Peyer's patch (tissue), 4 donors: ENCODE measurements around the gene PRSS53. TPM values are rescaled to one million over a fixed set of nuclear protein-coding genes. Genes with fewer than 3 reads are reported as not detected.
A peak's percentile ranks its signal among the peaks of the same experiment; 100 is the strongest.

Experiments used
- DNase-seq, 3 donors: peaks; one replicate each; pipeline ENCODE4 v3.0.0-alpha.2; 2017 to 2019
- H3K27ac ChIP-seq, 4 donors: fragments of 200-600 bp; sonication (generic); one replicate each; pipeline ENCODE4 v1.5.1; 2016 to 2019
- H3K27me3 ChIP-seq, 2 donors: fragments of 200-600 bp; sonication (generic); one replicate each; pipeline ENCODE4 v1.5.1; 2019
- H3K36me3 ChIP-seq, 3 donors: fragments of 200-600 bp; sonication (generic); one replicate each; pipeline ENCODE4 v1.5.1; 2016 to 2019
- H3K4me1 ChIP-seq, 4 donors: fragments of 200-600 bp; sonication (generic); one replicate each; pipeline ENCODE4 v1.5.1; 2016 to 2019
- H3K4me3 ChIP-seq, 4 donors: fragments of 200-600 bp; sonication (generic); 1 replicate in 3 of 4; 2 replicates in 1 of 4; pipeline ENCODE4 v1.5.1; 2016 to 2019; ENCODE audit warnings: mild to moderate bottlenecking in 1 of 4
- H3K9me3 ChIP-seq, 4 donors: fragments of 200-600 bp; sonication (generic); one replicate each; pipeline ENCODE4 v1.5.1; 2016 to 2019; ENCODE audit warnings: mild to moderate bottlenecking in 1 of 4
- CTCF ChIP-seq, 6 experiments: fragments of 450-650 bp in 4 of 6; fragments of 200-600 bp in 2 of 6; sonication (generic) in 1 of 6; IDR thresholded peaks; one replicate each; pipeline ENCODE4 v1.5.1; 2017 to 2019; ENCODE audit warnings: antibody characterized with exemption in 6 of 6, mild to moderate bottlenecking in 3 of 6, moderate library complexity in 1 of 6
- POLR2A ChIP-seq, 2 donors: fragments of 450-650 bp; IDR thresholded peaks; one replicate each; pipeline ENCODE4 v1.5.1; 2017; ENCODE audit warnings: antibody characterized with exemption in 2 of 2, mild to moderate bottlenecking in 2 of 2, moderate library complexity in 2 of 2
- total RNA-seq, 4 donors: library from RNA; depleted of rRNA; stranded (reverse); fragments of >200 nt; gene quantifications; one replicate each; pipeline ENCODE4 v1.1.0, GENCODE V29; 2016

The PRSS53 gene
- total RNA-seq, 4 donors from 2014 or later, result 6.8 to 18.4 (median 12.0) TPM

GRCh38 chr16:31134091-31134571 lies 45.4 kb upstream of the PRSS53 start:
- H3K27me3 ChIP-seq, result no peaks in the 10 kb centered on the region
- H3K4me1 ChIP-seq, result peaks cover 0 to 58% (median 14%) of the 10 kb centered on the region in 4 donors
- peak overlapping the region in 3 of 4 donors; percentile 42 to 84 (median 68) for H3K4me3 ChIP-seq
- peaks cover 0 to 40% (median 0%) of the 10 kb centered on the region in 3 donors for H3K36me3 ChIP-seq
- no peak for DNase-seq
- TF ChIP-seq POLR2A (IDR thresholded peaks at IDR 0.05), result no peak
- TF ChIP-seq CTCF (IDR thresholded peaks at IDR 0.05), result no peak
- H3K9me3 ChIP-seq, result no peaks in the 10 kb centered on the region
- H3K27ac ChIP-seq, result peak overlapping the region in 3 of 4 donors; percentile 89 to 96 (median 93)

- Histone ChIP-seq H3K27me3 (no peaks in the 10 kb centered on the region), H3K27ac (peak overlapping the region in 3 of 4 donors; percentile 89 to 96 (median 93)), H3K4me3 (peak overlapping the region in 3 of 4 donors; percentile 42 to 84 (median 68)), H3K9me3 (no peaks in the 10 kb centered on the region), H3K36me3 (peaks cover 0 to 40% (median 0%) of the 10 kb centered on the region in 3 donors), H3K4me1 (peaks cover 0 to 64% (median 15%) of the 10 kb centered on the region in 4 donors)
- no peak for DNase-seq
- no peak for TF ChIP-seq CTCF (IDR thresholded peaks at IDR 0.05)
- TF ChIP-seq POLR2A (IDR thresholded peaks at IDR 0.05), result no peak
Observed at GRCh38 chr16:31133046-31133501, 44.3 kb upstream of the PRSS53 start.

- H3K36me3 ChIP-seq, result peaks cover 0 to 43% (median 0%) of the 10 kb centered on the region in 3 donors
- DNase-seq, result no peak
- TF ChIP-seq POLR2A (IDR thresholded peaks at IDR 0.05), result no peak
- TF ChIP-seq CTCF (IDR thresholded peaks at IDR 0.05), result no peak
- no peaks in the 10 kb centered on the region for H3K9me3 ChIP-seq
- H3K27me3 ChIP-seq, result no peaks in the 10 kb centered on the region
- H3K4me3 ChIP-seq, result peak overlapping the region in 2 of 4 donors; percentile 68 to 84
- H3K4me1 ChIP-seq, result peaks cover 0 to 67% (median 15%) of the 10 kb centered on the region in 4 donors
- peak overlapping the region in 3 of 4 donors; percentile 89 to 96 (median 93) for H3K27ac ChIP-seq
Observed at GRCh38 chr16:31132303-31132979, 43.7 kb upstream of the PRSS53 start.

- TF ChIP-seq CTCF (IDR thresholded peaks at IDR 0.05) (no peak), POLR2A (IDR thresholded peaks at IDR 0.05) (peak; percentile 79 to 94)
- Histone ChIP-seq H3K4me3 (peak overlapping the region in 2 of 4 donors; percentile 68 to 84), H3K4me1 (peaks cover 0 to 69% (median 15%) of the 10 kb centered on the region in 4 donors), H3K27me3 (no peaks in the 10 kb centered on the region), H3K9me3 (no peaks in the 10 kb centered on the region), H3K27ac (peak overlapping the region in 3 of 4 donors; percentile 89 to 96 (median 93)), H3K36me3 (peaks cover 0 to 49% (median 0%) of the 10 kb centered on the region in 3 donors)
- peak in 2 of 3 donors; percentile 87 to 91 for DNase-seq
Observed at GRCh38 chr16:31131841-31132271, 43.1 kb upstream of the PRSS53 start.

- peak overlapping the region in 3 of 4 donors; percentile 89 to 96 (median 93) for H3K27ac ChIP-seq
- no peaks in the 10 kb centered on the region for H3K27me3 ChIP-seq
- peaks cover 0 to 69% (median 15%) of the 10 kb centered on the region in 4 donors for H3K4me1 ChIP-seq
- peaks cover 0 to 51% (median 0%) of the 10 kb centered on the region in 3 donors for H3K36me3 ChIP-seq
- DNase-seq, result no peak
- H3K9me3 ChIP-seq, result no peaks in the 10 kb centered on the region
- peak overlapping the region in 2 of 4 donors; percentile 32 to 40 for H3K4me3 ChIP-seq
- no peak for TF ChIP-seq CTCF (IDR thresholded peaks at IDR 0.05)
- no peak for TF ChIP-seq POLR2A (IDR thresholded peaks at IDR 0.05)
Observed at GRCh38 chr16:31131416-31131815, 42.7 kb upstream of the PRSS53 start.
